NCI-H1048 (cell line): Measurements from ENCODE around the gene SCAPER.
"Not testable (repeated sequence)": the region's sequence is repeated elsewhere in the genome, so short reads cannot be mapped to it uniquely, and the experiment has no call there.

Experiments
- DNase-seq: peaks from one replicate; lab custom pipeline; 2025; lab: John Stamatoyannopoulos, UW

Gene SCAPER

GRCh38 chr15:76904461-76905012, 603 bp downstream of the SCAPER start:
- no peak for DNase-seq

- no peak for DNase-seq
Observed at GRCh38 chr15:76903251-76903681, 1.9 kb downstream of the SCAPER start.

GRCh38 chr15:76901965-76902364, 3.2 kb downstream of the SCAPER start:
- no peak for DNase-seq

- not testable (repeated sequence) for DNase-seq
Observed at GRCh38 chr15:76899931-76900310, 5.2 kb downstream of the SCAPER start.

- DNase-seq = not testable (repeated sequence)
Observed at GRCh38 chr15:76899176-76899930, 5.8 kb downstream of the SCAPER start.

GRCh38 chr15:76898102-76898501, 7.0 kb downstream of the SCAPER start:
- no peak for DNase-seq

- no peak for DNase-seq
Observed at GRCh38 chr15:76894174-76894573, 11.0 kb downstream of the SCAPER start.

- DNase-seq = not testable (repeated sequence)
Observed at GRCh38 chr15:76892836-76893235, 12.3 kb downstream of the SCAPER start.

- DNase-seq = not testable (repeated sequence)
Observed at GRCh38 chr15:76887280-76888141, 17.6 kb downstream of the SCAPER start.

- DNase-seq = no peak
Observed at GRCh38 chr15:76885212-76885611, 19.9 kb downstream of the SCAPER start.

GRCh38 chr15:76875911-76876310, 29.2 kb downstream of the SCAPER start:
- no peak for DNase-seq

- DNase-seq = not testable (repeated sequence)
Observed at GRCh38 chr15:76873066-76873465, 32.1 kb downstream of the SCAPER start.

- no peak for DNase-seq
Observed at GRCh38 chr15:76871930-76872329, 33.2 kb downstream of the SCAPER start.

GRCh38 chr15:76868740-76869139, 36.4 kb downstream of the SCAPER start:
- no peak for DNase-seq

- no peak for DNase-seq
Observed at GRCh38 chr15:76866716-76867321, 38.3 kb downstream of the SCAPER start.

- no peak for DNase-seq
Observed at GRCh38 chr15:76866008-76866407, 39.1 kb downstream of the SCAPER start.

- no peak for DNase-seq
Observed at GRCh38 chr15:76865548-76865991, 39.6 kb downstream of the SCAPER start.

- DNase-seq = no peak
Observed at GRCh38 chr15:76864586-76864985, 40.6 kb downstream of the SCAPER start.

GRCh38 chr15:76863693-76864092, 41.4 kb downstream of the SCAPER start:
- no peak for DNase-seq

GRCh38 chr15:76863123-76863522, 42.0 kb downstream of the SCAPER start:
- no peak for DNase-seq

GRCh38 chr15:76861815-76862397, 43.2 kb downstream of the SCAPER start:
- DNase-seq = no peak

GRCh38 chr15:76860201-76860600, 44.9 kb downstream of the SCAPER start:
- no peak for DNase-seq
